ENCODE results near the gene SLC23A3. TPM values are rescaled to one million over a fixed set of nuclear protein-coding genes. Genes with fewer than 3 reads are reported as not detected.

SLC23A3 gene
- total RNA-seq, 1 experiment from 2014 or later = 1.7 TPM

DNA sequence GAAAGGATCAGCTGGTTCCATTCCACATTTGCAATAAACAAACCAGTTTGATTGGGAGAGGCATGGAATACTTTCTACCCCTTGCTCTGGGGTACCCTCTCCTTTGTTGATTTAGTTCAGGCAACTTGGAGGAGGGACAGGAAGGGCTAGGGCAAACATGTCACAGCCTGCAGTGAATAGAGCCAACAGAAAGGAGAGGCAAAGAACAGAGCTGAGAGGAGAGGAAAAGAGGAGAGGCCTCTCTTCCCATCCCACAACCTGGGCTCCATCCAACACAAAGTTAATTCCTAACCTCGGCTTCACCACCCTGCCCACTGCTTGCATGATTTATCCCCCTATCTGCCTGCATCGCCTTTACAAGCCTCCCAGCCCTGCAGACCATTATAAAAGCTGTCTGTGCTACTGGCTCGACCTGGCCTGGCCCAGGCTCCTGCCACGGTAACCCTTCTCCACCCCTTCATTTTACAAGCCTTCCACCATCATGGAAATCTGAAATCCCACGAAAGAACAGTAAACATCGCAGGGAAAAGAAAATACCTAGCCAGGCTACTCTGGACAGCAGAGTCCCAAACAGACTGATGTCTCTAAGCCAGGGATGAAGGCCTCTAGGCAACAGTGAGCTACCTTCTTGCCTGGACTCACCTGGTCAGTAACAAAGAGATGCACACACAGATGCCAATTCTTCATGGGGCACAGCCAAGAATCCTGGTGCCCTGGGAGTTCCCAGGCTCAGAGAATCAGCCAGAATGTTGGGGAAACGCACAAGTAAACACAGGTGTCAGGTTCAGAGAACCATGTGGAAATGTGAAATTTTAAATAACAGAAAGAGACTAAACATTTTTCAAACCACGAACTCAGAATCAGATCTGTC lies 52.8 kb downstream of the SLC23A3 start:
- no peak overlapping the region for H3K9ac ChIP-seq (ENCODE audit: low read length)
- H4K20me1 ChIP-seq (ENCODE audit: low read length) = no peaks in the 10 kb centered on the region
- no peaks in the 10 kb centered on the region for H3K9me3 ChIP-seq (ENCODE audit: low read length)
- no peaks in the 10 kb centered on the region for H3K79me2 ChIP-seq (ENCODE audit: low read length)
- H3K4me1 ChIP-seq (ENCODE audit: insufficient read depth, low read length) = peaks cover under 1% of the 10 kb centered on the region
- DNase-seq (no peak), ATAC-seq (no peak)
- no peaks in the 10 kb centered on the region for H3K36me3 ChIP-seq (ENCODE audit: low read depth, low read length)
- no peaks in the 10 kb centered on the region for H3K27me3 ChIP-seq (ENCODE audit: low read length)
- H3F3A ChIP-seq (ENCODE audit: low read length, unreplicated experiment) = no peaks in the 10 kb centered on the region
- no peak overlapping the region for H3K4me3 ChIP-seq (ENCODE audit: low read length)
- no peak overlapping the region for H2AFZ ChIP-seq (ENCODE audit: low read length)
- no TSS peak for BruUV-seq (replicated peaks)
- no peak overlapping the region for H3K4me2 ChIP-seq (ENCODE audit: low read length)
- ChIA-PET CTCF (interaction anchor here (0.6 to 1.0 kb wide), 3 partner anchors 59 to 94 kb away, joined by 3 to 4 read pairs (median 3); no protein-coding TSS in a partner anchor), POLR2A (ENCODE audit: unreplicated experiment) (no interaction called here)
- no peak overlapping the region for H3K27ac ChIP-seq (ENCODE audit: low read length)
- TF ChIP-seq, protein P1, sequence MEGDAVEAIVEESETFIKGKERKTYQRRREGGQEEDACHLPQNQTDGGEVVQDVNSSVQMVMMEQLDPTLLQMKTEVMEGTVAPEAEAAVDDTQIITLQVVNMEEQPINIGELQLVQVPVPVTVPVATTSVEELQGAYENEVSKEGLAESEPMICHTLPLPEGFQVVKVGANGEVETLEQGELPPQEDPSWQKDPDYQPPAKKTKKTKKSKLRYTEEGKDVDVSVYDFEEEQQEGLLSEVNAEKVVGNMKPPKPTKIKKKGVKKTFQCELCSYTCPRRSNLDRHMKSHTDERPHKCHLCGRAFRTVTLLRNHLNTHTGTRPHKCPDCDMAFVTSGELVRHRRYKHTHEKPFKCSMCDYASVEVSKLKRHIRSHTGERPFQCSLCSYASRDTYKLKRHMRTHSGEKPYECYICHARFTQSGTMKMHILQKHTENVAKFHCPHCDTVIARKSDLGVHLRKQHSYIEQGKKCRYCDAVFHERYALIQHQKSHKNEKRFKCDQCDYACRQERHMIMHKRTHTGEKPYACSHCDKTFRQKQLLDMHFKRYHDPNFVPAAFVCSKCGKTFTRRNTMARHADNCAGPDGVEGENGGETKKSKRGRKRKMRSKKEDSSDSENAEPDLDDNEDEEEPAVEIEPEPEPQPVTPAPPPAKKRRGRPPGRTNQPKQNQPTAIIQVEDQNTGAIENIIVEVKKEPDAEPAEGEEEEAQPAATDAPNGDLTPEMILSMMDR (conservative IDR thresholded peaks at IDR 0.05; ENCODE audit: low read depth, low read length) = no peak
- TF ChIP-seq EZH2 (IDR thresholded peaks at IDR 0.05; ENCODE audit: low read length, unreplicated experiment) = no peak
- intact Hi-C loops (cut with micrococcal nuclease) = loop anchor here (5.0 kb wide), 1 partner anchor 45 kb away; no protein-coding TSS in a partner anchor
- no peaks in the 10 kb centered on the region for H3K9me2 ChIP-seq (replicated peaks; ENCODE audit: low read length)

DNA sequence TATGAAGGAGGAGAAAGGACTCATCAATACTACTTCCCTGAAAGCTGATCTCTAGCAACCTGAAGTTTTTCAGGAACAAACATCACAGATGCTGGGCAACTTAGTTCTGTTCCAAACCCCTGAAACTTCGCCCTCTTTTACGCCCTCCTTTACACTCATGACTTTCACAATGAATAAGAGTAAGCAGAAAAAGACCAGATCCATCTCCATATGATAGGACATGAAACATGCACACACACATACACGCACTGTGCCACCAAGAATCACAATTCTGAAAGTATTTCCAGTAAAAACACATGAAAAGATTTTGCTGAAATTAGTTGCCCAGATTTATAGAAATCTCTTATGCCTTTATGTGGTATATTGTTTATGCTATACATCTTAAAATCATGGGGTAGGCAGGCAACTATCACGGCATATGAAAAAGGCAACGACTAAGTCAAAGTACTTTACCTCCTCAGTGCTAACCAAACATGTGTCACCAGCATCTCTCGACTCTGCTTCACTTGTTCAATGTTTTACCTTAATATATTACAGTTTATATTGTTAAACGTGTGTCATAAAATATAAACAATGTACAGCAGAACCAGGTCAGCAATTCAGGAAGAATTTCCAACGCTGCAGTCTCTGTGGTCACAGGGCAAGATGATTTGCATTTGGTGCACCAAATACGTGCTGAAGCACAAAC lies 57.0 kb downstream of the SLC23A3 start:
- intact Hi-C loops (cut with micrococcal nuclease) = no loop called here
- Histone ChIP-seq H2AFZ (ENCODE audit: low read length) (no peak overlapping the region), H3K79me2 (ENCODE audit: low read length) (no peaks in the 10 kb centered on the region), H3K9me2 (replicated peaks; ENCODE audit: low read length) (no peaks in the 10 kb centered on the region), H3K9me3 (ENCODE audit: low read length) (no peaks in the 10 kb centered on the region), H3K4me3 (ENCODE audit: low read length) (no peak overlapping the region), H3K27ac (ENCODE audit: low read length) (no peak overlapping the region), H3K9ac (ENCODE audit: low read length) (no peak overlapping the region), H3K4me2 (ENCODE audit: low read length) (no peak overlapping the region), H4K20me1 (ENCODE audit: low read length) (no peaks in the 10 kb centered on the region), H3K4me1 (ENCODE audit: insufficient read depth, low read length) (no peaks in the 10 kb centered on the region), H3K27me3 (ENCODE audit: low read length) (no peaks in the 10 kb centered on the region), H3F3A (ENCODE audit: low read length, unreplicated experiment) (no peaks in the 10 kb centered on the region), H3K36me3 (ENCODE audit: low read depth, low read length) (no peaks in the 10 kb centered on the region)
- ChIA-PET POLR2A (ENCODE audit: unreplicated experiment) (interaction anchor here (0.7 kb wide), 1 partner anchor 237 kb away, joined by 6 read pairs; no protein-coding TSS in a partner anchor), CTCF (no interaction called here)
- DNase-seq = no peak
- ATAC-seq = no peak
- no peak for TF ChIP-seq EZH2phosphoT487 (IDR thresholded peaks at IDR 0.05; ENCODE audit: borderline replicate concordance, low read length)
- no peak for TF ChIP-seq EZH2 (IDR thresholded peaks at IDR 0.05; ENCODE audit: low read length, unreplicated experiment)
- TF ChIP-seq, protein P1 (conservative IDR thresholded peaks at IDR 0.05; ENCODE audit: low read depth, low read length) = no peak
- BruUV-seq (replicated peaks) = no TSS peak
